HCT116 (cell line): ENCODE measurements around the gene MEIS2. TPM values are rescaled to one million over a fixed set of nuclear protein-coding genes. Genes with fewer than 3 reads are reported as not detected.

ENCODE experiments used
- ATAC-seq: fragments of 200-7000 bp; cut with Tn5 transposase; 2 replicates; pipeline ENCODE4 v1.9.1; 2020; ENCODE audit warnings: mild to moderate bottlenecking, moderate library complexity
- BruUV-seq: library from RNA; stranded (reverse); fragments of 400-500 nt; replicated peaks from 2 replicates; lab custom pipeline; 2021; lab: Mats Ljungman, UMichigan
- CTCF ChIA-PET: fragments of 300-600 bp; sonication (Branson Sonifier 250); formaldehyde crosslinking; loops from one replicate; lab custom pipeline; 2021; ENCODE audit warnings: antibody characterized with exemption; lab: Charles Lee
- POLR2A ChIA-PET: fragments of 300-600, 350-600 bp; sonication (Branson Sonifier 250); formaldehyde crosslinking; loops from one replicate; lab custom pipeline; 2021; ENCODE audit warnings: antibody characterized with exemption; lab: Charles Lee
- RAD21 ChIA-PET, 2 experiments: fragments of 300-600 bp; sonication (Branson Sonifier 250); formaldehyde crosslinking; loops; one replicate each; lab custom pipeline; 2023; ENCODE audit warnings: low total read pairs in 2 of 2; ENCODE audit not compliant: uncharacterized antibody in 2 of 2, unreplicated experiment in 2 of 2, low non-redundant PET in 1 of 2; lab: Charles Lee
- DNase-seq: peaks from one replicate; pipeline ENCODE4 v3.0.0-alpha.2; 2010; ENCODE audit warnings: low read depth, low spot score
- H2AFZ ChIP-seq: fragments of 200-600 bp; shearing (Covaris generic), sonication (generic); 2 replicates; pipeline ENCODE4 v1.6.1; 2017; ENCODE audit warnings: low read depth, mixed run types, mixed read lengths, antibody characterized with exemption, low read length; ENCODE audit not compliant: poor library complexity, severe bottlenecking
- H3K27ac ChIP-seq: 2 replicates; pipeline ENCODE4 v1.5.1; 2012; ENCODE audit warnings: low read depth, low read length
- H3K27me3 ChIP-seq: fragments of 200-600 bp; sonication (generic); 2 replicates; pipeline ENCODE4 v1.6.1; 2016; ENCODE audit warnings: mixed run types, low read length, mixed read lengths; ENCODE audit not compliant: insufficient read depth
- H3K36me3 ChIP-seq, 2 experiments: fragments of 200-500 bp in 1 of 2; fragments of 200-600 bp in 1 of 2; sonication (Bioruptor generic) in 1 of 2; sonication (generic) in 1 of 2; 2 replicates each; pipeline versions ENCODE4 v1.5.1 to v1.6.1; 2014 to 2016; ENCODE audit warnings: low read length in 2 of 2, inconsistent platforms in 1 of 2, mixed read lengths in 1 of 2, mixed run types in 1 of 2; ENCODE audit not compliant: insufficient read depth in 2 of 2, control insufficient read depth in 1 of 2
- H3K4me1 ChIP-seq, 2 experiments: fragments of 200-600 bp in 1 of 2; sonication (generic) in 1 of 2; 2 replicates each; pipeline versions ENCODE4 v1.5.1 to v1.6.1; 2012 to 2017; ENCODE audit warnings: low read length in 2 of 2, inconsistent platforms in 1 of 2, mild to moderate bottlenecking in 1 of 2, mixed read lengths in 1 of 2, mixed run types in 1 of 2, moderate library complexity in 1 of 2; ENCODE audit not compliant: insufficient read depth in 2 of 2, control insufficient read depth in 1 of 2
- H3K4me2 ChIP-seq: fragments of 200-600 bp; sonication (generic); 2 replicates; pipeline ENCODE4 v1.6.1; 2017; ENCODE audit warnings: mixed run types, low read length, mixed read lengths
- H3K4me3 ChIP-seq, 2 experiments: fragments of 200-600 bp in 1 of 2; sonication (generic) in 1 of 2; replicated peaks in 1 of 2; 2 replicates each; pipeline ENCODE4 v1.5.1; 2011 to 2016; ENCODE audit warnings: low read length in 2 of 2, control low read depth in 1 of 2, low read depth in 1 of 2, mild to moderate bottlenecking in 1 of 2, mixed read lengths in 1 of 2, mixed run types in 1 of 2
- H3K79me2 ChIP-seq: fragments of 200-600 bp; sonication (generic); 2 replicates; pipeline ENCODE4 v1.6.1; 2017; ENCODE audit warnings: mild to moderate bottlenecking, mixed run types, low read length, moderate library complexity, mixed read lengths; ENCODE audit not compliant: insufficient read depth
- H3K9ac ChIP-seq: fragments of 200-600 bp; sonication (generic); 2 replicates; pipeline ENCODE4 v1.6.1; 2016; ENCODE audit warnings: low read length, mixed read lengths
- H3K9me2 ChIP-seq: fragments of 200-600 bp; sonication (generic), shearing (Covaris generic); 2 replicates; pipeline ENCODE4 v1.6.1; 2017; ENCODE audit warnings: mixed run types, mild to moderate bottlenecking, moderate library complexity; ENCODE audit not compliant: insufficient read depth
- H3K9me3 ChIP-seq, 2 experiments: fragments of 200-500 bp in 1 of 2; fragments of 200-600 bp in 1 of 2; sonication (Bioruptor generic) in 1 of 2; sonication (generic) in 1 of 2; 2 replicates each; pipeline ENCODE4 v1.6.1; 2014 to 2017; ENCODE audit warnings: low read length in 2 of 2, mixed read lengths in 2 of 2, inconsistent platforms in 1 of 2, low read depth in 1 of 2, mild to moderate bottlenecking in 1 of 2, mixed run types in 1 of 2, moderate library complexity in 1 of 2; ENCODE audit not compliant: control insufficient read depth in 1 of 2, insufficient read depth in 1 of 2
- H4K20me1 ChIP-seq: fragments of 200-600 bp; sonication (generic), shearing (Covaris generic); 2 replicates; pipeline ENCODE4 v1.6.1; 2017; ENCODE audit warnings: mixed run types, mild to moderate bottlenecking, moderate library complexity; ENCODE audit not compliant: insufficient read depth
- CEBPB ChIP-seq: IDR thresholded peaks from 2 replicates; pipeline ENCODE4 v1.6.1; 2012; ENCODE audit warnings: low read depth
- ELF1 ChIP-seq: IDR thresholded peaks from 2 replicates; pipeline ENCODE4 v1.6.1; 2012; ENCODE audit warnings: low read depth, borderline replicate concordance
- EZH2phosphoT487 ChIP-seq: fragments of 200-600 bp; IDR thresholded peaks from 2 replicates; pipeline ENCODE4 v1.6.1; 2018; ENCODE audit warnings: antibody characterized with exemption, borderline replicate concordance
- SIN3A ChIP-seq: IDR thresholded peaks from 2 replicates; pipeline ENCODE4 v1.6.1; 2012; ENCODE audit warnings: low read depth
- SP1 ChIP-seq: IDR thresholded peaks from 2 replicates; pipeline ENCODE4 v1.6.1; 2012; ENCODE audit warnings: low read depth
- YY1 ChIP-seq: IDR thresholded peaks from 2 replicates; pipeline ENCODE4 v1.6.1; 2011; ENCODE audit warnings: low read length, low read depth, moderate library complexity, mild to moderate bottlenecking; ENCODE audit not compliant: insufficient replicate concordance; ENCODE audit errors: extremely low read depth
- ZNF274 ChIP-seq: fragments of 200-500 bp; sonication (Bioruptor generic); IDR thresholded peaks from 2 replicates; pipeline ENCODE4 v1.6.1; 2014; ENCODE audit warnings: mild to moderate bottlenecking, low read depth, low read length, inconsistent platforms
- intact Hi-C: fragments of 100-400 bp; cut with micrococcal nuclease; formaldehyde crosslinking; loops from 2 replicates; pipeline ENCODE4 v1.10.0; 2022
- total RNA-seq: library from RNA; stranded (reverse); gene quantifications from one replicate; pipeline ENCODE4 v1.2.1, GENCODE V29; 2021; ENCODE audit not compliant: unreplicated experiment
- TF ChIP-seq, protein P1 (sequence below), 3 experiments: fragments of 200-600 bp in 1 of 3; sonication (generic) in 1 of 3; IDR thresholded peaks in 2 of 3; conservative IDR thresholded peaks in 1 of 3; 2 replicates each; pipeline ENCODE4 v1.5.1; 2012 to 2017; ENCODE audit warnings: low read depth in 2 of 3, low read length in 2 of 3, antibody characterized with exemption in 1 of 3, borderline replicate concordance in 1 of 3, control low read depth in 1 of 3, mild to moderate bottlenecking in 1 of 3, mixed read lengths in 1 of 3, mixed run types in 1 of 3, moderate library complexity in 1 of 3; ENCODE audit not compliant: insufficient read depth in 1 of 3
- TF ChIP-seq, protein P2 (sequence below): IDR thresholded peaks from 2 replicates; pipeline ENCODE4 v1.6.1; 2012

The MEIS2 gene
- total RNA-seq, 1 experiment from 2014 or later, result 11.5 TPM

DNA sequence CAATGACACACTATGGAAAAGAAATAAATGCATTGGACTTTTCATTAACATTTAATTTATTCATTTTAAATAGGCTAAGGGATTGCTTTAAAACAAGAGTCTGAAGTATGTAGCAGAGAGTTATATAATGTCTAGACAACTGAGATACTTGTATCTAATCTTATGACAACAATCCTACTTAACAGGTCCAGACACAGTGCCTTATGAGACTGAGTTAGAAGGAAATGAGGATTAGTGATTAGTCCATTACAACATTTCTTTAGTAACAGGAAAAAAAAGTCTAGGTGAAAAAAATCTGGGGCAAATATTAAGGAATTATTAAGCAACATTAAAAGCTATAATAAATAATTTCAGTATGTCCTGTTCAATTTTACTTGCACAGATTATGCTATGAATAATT, 140.6 kb downstream of the MEIS2 start:
- Histone ChIP-seq H3K9me2 (no peaks in the 10 kb centered on the region), H3K27me3 (no peaks in the 10 kb centered on the region), H3K4me1 (no peaks in the 10 kb centered on the region), H3K4me2 (no peak overlapping the region), H4K20me1 (no peaks in the 10 kb centered on the region), H3K36me3 (no peaks in the 10 kb centered on the region), H2AFZ (no peak overlapping the region), H3K4me3 (no peak overlapping the region), H3K79me2 (no peaks in the 10 kb centered on the region), H3K27ac (no peak overlapping the region), H3K9me3 (no peaks in the 10 kb centered on the region), H3K9ac (no peak overlapping the region)
- CTCF ChIA-PET, result no interaction called here
- ATAC-seq (no peak), DNase-seq (no peak)
- TF ChIP-seq ZNF274 (no peak), YY1 (no peak), CEBPB (no peak), SP1 (no peak), SIN3A (no peak), ELF1 (no peak), EZH2phosphoT487 (no peak)
- TF ChIP-seq, protein P1, sequence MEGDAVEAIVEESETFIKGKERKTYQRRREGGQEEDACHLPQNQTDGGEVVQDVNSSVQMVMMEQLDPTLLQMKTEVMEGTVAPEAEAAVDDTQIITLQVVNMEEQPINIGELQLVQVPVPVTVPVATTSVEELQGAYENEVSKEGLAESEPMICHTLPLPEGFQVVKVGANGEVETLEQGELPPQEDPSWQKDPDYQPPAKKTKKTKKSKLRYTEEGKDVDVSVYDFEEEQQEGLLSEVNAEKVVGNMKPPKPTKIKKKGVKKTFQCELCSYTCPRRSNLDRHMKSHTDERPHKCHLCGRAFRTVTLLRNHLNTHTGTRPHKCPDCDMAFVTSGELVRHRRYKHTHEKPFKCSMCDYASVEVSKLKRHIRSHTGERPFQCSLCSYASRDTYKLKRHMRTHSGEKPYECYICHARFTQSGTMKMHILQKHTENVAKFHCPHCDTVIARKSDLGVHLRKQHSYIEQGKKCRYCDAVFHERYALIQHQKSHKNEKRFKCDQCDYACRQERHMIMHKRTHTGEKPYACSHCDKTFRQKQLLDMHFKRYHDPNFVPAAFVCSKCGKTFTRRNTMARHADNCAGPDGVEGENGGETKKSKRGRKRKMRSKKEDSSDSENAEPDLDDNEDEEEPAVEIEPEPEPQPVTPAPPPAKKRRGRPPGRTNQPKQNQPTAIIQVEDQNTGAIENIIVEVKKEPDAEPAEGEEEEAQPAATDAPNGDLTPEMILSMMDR (IDR thresholded peaks at IDR 0.05 in 2 of 3, conservative IDR thresholded peaks at IDR 0.05 in 1 of 3; ENCODE audit: borderline replicate concordance in 1 of 3, insufficient read depth in 1 of 3, low read depth in 2 of 3, low read length in 2 of 3), result no peak
- TF ChIP-seq, protein P2, sequence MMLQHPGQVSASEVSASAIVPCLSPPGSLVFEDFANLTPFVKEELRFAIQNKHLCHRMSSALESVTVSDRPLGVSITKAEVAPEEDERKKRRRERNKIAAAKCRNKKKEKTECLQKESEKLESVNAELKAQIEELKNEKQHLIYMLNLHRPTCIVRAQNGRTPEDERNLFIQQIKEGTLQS, result no peak
- RAD21 ChIA-PET, result no interaction called here
- BruUV-seq, result no TSS peak
- POLR2A ChIA-PET, result no interaction called here
- intact Hi-C loops, result no loop called here
